MM.1S (cell line): Measurements from ENCODE around the gene ZNF124.
"Not testable (repeated sequence)": the region's sequence is repeated elsewhere in the genome, so short reads cannot be mapped to it uniquely, and the experiment has no call there.

Source experiments
- DNase-seq: peaks from one replicate; pipeline ENCODE4 v3.0.0-alpha.2; 2015
- H2AFZ ChIP-seq: fragments of 300-600 bp; sonication (generic); 2 replicates; pipeline ENCODE4 v1.6.0; 2016; ENCODE audit warnings: antibody characterized with exemption, low read length
- H3F3A ChIP-seq: fragments of 300-600 bp; sonication (generic); 2 replicates; pipeline ENCODE4 v1.6.1; 2016; ENCODE audit warnings: mild to moderate bottlenecking, antibody characterized with exemption, low read length, moderate library complexity, mixed read lengths; ENCODE audit not compliant: insufficient read depth
- H3K27ac ChIP-seq: fragments of 300-600 bp; sonication (generic); 2 replicates; pipeline ENCODE4 v1.5.1; 2016; ENCODE audit warnings: mild to moderate bottlenecking, low read length
- H3K27me3 ChIP-seq: fragments of 300-600 bp; sonication (generic); replicated peaks from 2 replicates; pipeline ENCODE4 v1.6.0; 2016; ENCODE audit warnings: low read length; ENCODE audit not compliant: insufficient read depth
- H3K36me3 ChIP-seq: fragments of 300-600 bp; sonication (generic); replicated peaks from 2 replicates; pipeline ENCODE4 v1.6.1; 2016; ENCODE audit warnings: mild to moderate bottlenecking, low read length, mixed read lengths; ENCODE audit not compliant: insufficient read depth
- H3K4me1 ChIP-seq: fragments of 300-600 bp; sonication (generic); 2 replicates; pipeline ENCODE4 v1.6.1; 2016; ENCODE audit warnings: low read length, mixed read lengths
- H3K4me2 ChIP-seq: fragments of 300-600 bp; sonication (generic); 2 replicates; pipeline ENCODE4 v1.6.0; 2016; ENCODE audit warnings: low read depth, low read length
- H3K4me3 ChIP-seq: fragments of 300-600 bp; sonication (generic); 2 replicates; pipeline ENCODE4 v1.5.1; 2016; ENCODE audit warnings: low read length, mixed read lengths
- H3K79me2 ChIP-seq: fragments of 300-600 bp; sonication (generic); 2 replicates; pipeline ENCODE4 v1.6.1; 2016; ENCODE audit warnings: mixed run types, low read length, mixed read lengths
- H3K9ac ChIP-seq: fragments of 300-600 bp; sonication (generic); 2 replicates; pipeline ENCODE4 v1.6.1; 2016; ENCODE audit warnings: low read length, mixed read lengths
- H3K9me2 ChIP-seq: fragments of 300-600 bp; sonication (generic); replicated peaks from 2 replicates; pipeline ENCODE4 v1.6.1; 2016; ENCODE audit warnings: mild to moderate bottlenecking, low read length, mixed read lengths; ENCODE audit not compliant: insufficient read depth
- H3K9me3 ChIP-seq: fragments of 300-600 bp; sonication (generic); replicated peaks from 2 replicates; pipeline ENCODE4 v1.6.1; 2016; ENCODE audit warnings: mild to moderate bottlenecking, low read length, mixed read lengths; ENCODE audit not compliant: insufficient read depth
- H4K20me1 ChIP-seq: fragments of 300-600 bp; sonication (generic); 2 replicates; pipeline ENCODE4 v1.6.1; 2016; ENCODE audit warnings: mild to moderate bottlenecking, low read length, moderate library complexity, mixed read lengths; ENCODE audit not compliant: insufficient read depth
- EZH2 ChIP-seq: fragments of 300-600 bp; sonication (generic); optimal IDR thresholded peaks from 2 replicates; pipeline ENCODE3; 2017; ENCODE audit warnings: low read depth, mild to moderate bottlenecking, antibody characterized with exemption, low read length, mixed read lengths
- EZH2phosphoT487 ChIP-seq: fragments of 300-600 bp; sonication (generic); IDR thresholded peaks from 2 replicates; pipeline ENCODE4 v1.6.1; 2018; ENCODE audit warnings: antibody characterized with exemption, low read length
- TF ChIP-seq, protein P1 (sequence below): fragments of 300-600 bp; sonication (generic); IDR thresholded peaks from 2 replicates; pipeline ENCODE4 v1.5.1; 2016; ENCODE audit warnings: antibody characterized with exemption, low read length, mixed read lengths

ZNF124 gene

DNA sequence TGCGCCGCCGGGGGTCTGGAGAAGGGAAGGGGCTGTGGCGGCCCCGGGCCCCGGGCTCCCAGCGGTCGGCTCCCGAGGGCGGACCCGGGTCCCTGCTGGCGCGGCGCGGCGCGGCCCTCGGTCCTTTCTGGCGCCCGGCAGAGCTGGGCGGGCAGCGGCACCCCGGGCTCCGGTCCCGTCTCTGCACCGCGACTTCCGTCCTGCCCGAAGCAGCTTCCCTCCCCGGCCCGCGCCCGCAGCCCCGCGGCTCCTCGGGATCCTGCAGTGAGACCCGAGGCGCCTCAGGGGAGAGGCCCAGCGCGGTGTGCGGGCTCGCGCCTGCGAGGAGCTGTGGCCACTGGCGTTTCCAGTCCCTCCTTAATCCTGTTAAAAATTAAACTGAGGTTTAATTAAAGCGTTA is 45.2 kb downstream of the ZNF124 start:
- not testable (repeated sequence) for H3K4me3 ChIP-seq, H3K27me3 ChIP-seq, H3K9me3 ChIP-seq, H3K27ac ChIP-seq, H2AFZ ChIP-seq, DNase-seq, H3K4me2 ChIP-seq, H3K79me2 ChIP-seq, H3K9ac ChIP-seq, H4K20me1 ChIP-seq, H3F3A ChIP-seq, H3K9me2 ChIP-seq, H3K4me1 ChIP-seq, H3K36me3 ChIP-seq

DNA sequence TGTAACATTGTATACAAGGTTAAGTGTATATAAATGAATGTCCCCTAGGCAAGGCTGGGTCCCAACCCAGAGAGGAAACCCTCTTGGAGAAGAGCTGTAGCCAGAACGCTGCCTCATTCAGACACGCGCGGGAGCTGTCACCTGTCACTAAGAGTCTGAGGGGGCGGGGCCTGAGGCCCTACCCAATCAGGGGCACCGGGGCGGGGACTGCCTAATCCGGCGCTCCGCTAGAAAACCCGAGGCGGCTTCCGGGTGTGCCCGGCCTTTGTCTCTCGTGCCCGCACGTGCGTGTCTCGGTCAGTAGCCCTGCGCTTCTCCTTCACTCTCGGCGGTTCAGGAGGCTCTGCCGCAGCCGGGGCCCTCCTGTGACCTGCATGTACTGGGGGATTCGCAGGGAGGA is 45.7 kb downstream of the ZNF124 start:
- H3K9me2 ChIP-seq, DNase-seq, H4K20me1 ChIP-seq, H3F3A ChIP-seq, H3K79me2 ChIP-seq, H3K9ac ChIP-seq, H3K4me2 ChIP-seq, H2AFZ ChIP-seq, H3K9me3 ChIP-seq, H3K4me1 ChIP-seq, H3K27me3 ChIP-seq, H3K36me3 ChIP-seq, H3K27ac ChIP-seq, H3K4me3 ChIP-seq: not testable (repeated sequence)

DNA sequence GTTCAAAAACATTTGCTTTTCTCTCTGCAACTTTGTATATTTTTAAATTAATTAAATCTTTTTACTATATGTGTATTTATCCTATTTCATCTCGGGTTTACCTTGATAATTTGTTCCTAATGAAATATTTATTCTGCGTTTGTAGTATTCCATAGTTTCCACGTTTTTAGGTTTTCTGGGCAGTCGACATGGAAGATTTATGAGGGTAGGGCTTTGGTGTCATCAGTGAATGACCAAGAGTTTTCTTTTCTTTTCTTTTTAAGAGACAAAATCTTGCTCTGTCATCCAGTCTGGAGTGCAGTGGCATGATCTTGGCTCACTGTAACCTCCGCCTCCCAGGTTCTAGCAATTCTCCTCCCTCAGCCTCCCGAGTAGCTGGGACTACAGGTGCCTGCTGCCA is 50.4 kb downstream of the ZNF124 start:
- no peak for DNase-seq
- Histone ChIP-seq H3K27ac (no peak overlapping the region), H3K36me3 (no peaks in the 10 kb centered on the region), H3K9ac (no peak overlapping the region), H2AFZ (no peak overlapping the region), H3K4me1 (no peaks in the 10 kb centered on the region), H3K9me3 (no peaks in the 10 kb centered on the region), H3K79me2 (no peaks in the 10 kb centered on the region), H3K9me2 (no peaks in the 10 kb centered on the region), H3K4me2 (no peak overlapping the region), H3K4me3 (no peak overlapping the region), H4K20me1 (no peaks in the 10 kb centered on the region), H3F3A (no peaks in the 10 kb centered on the region), H3K27me3 (no peaks in the 10 kb centered on the region)
- TF ChIP-seq, protein P1, sequence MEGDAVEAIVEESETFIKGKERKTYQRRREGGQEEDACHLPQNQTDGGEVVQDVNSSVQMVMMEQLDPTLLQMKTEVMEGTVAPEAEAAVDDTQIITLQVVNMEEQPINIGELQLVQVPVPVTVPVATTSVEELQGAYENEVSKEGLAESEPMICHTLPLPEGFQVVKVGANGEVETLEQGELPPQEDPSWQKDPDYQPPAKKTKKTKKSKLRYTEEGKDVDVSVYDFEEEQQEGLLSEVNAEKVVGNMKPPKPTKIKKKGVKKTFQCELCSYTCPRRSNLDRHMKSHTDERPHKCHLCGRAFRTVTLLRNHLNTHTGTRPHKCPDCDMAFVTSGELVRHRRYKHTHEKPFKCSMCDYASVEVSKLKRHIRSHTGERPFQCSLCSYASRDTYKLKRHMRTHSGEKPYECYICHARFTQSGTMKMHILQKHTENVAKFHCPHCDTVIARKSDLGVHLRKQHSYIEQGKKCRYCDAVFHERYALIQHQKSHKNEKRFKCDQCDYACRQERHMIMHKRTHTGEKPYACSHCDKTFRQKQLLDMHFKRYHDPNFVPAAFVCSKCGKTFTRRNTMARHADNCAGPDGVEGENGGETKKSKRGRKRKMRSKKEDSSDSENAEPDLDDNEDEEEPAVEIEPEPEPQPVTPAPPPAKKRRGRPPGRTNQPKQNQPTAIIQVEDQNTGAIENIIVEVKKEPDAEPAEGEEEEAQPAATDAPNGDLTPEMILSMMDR = no peak
- TF ChIP-seq EZH2 (no peak), EZH2phosphoT487 (no peak)

DNA sequence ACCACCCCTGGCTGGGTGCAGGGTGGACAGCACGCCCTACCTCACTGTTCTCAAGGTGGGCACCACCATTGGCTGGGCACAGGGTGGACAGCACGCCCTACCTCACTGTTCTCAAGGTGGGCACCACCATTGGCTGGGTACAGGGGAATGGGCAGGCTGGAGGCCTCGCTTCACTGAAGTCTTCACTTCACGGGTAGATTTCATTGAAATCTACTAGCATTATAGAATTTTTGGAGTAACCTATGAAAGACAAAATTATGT is 51.5 kb downstream of the ZNF124 start:
- H3K9me3 ChIP-seq, H3K4me3 ChIP-seq, H3K79me2 ChIP-seq, H3F3A ChIP-seq, H4K20me1 ChIP-seq, H3K4me2 ChIP-seq, H3K4me1 ChIP-seq, H3K9ac ChIP-seq, H3K9me2 ChIP-seq, H3K36me3 ChIP-seq, H3K27me3 ChIP-seq, DNase-seq, H3K27ac ChIP-seq, H2AFZ ChIP-seq: not testable (repeated sequence)

DNA sequence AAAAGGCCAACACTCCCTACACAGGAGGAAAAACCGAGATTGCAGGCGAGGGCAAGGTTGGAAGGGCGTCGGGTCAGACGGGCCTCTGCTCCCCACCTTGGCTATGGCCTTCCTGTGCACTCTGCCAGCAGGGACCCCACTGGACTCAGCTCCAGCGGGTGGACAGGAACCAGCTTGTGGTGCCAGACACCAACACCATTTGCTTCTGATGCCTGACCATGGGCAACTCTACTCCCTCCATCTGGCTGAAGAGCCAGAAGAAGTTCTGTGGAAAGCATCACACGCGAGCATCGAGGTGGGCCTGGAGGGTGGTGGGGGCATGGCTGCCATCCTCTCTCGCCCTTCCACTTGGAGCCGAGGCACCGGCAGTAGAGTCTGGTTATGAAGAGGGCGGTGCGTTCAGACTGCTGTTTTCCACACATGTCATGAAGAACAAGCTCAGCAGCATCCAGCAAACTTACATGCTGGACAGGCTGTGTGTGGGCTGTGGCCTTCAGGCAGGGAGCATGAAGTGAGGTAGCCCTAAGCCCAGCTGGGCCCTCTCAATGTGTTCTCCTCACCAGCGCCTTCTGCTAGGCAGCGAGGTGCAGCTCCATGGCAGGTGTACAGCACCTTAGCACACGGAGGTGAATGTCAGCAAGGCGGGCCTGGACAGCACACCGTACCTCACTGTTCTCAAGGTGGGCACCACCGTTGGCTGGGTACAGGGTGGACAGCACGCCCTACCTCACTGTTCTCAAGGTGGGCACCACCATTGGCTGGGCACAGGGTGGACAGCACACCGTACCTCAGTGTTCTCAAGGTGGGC is 52.0 kb downstream of the ZNF124 start:
- no peak overlapping the region for H3K4me2 ChIP-seq
- no peak overlapping the region for H3K27ac ChIP-seq
- no peak overlapping the region for H3K9ac ChIP-seq
- H3K9me3 ChIP-seq = no peaks in the 10 kb centered on the region
- H3K79me2 ChIP-seq = no peaks in the 10 kb centered on the region
- H2AFZ ChIP-seq = no peak overlapping the region
- H3F3A ChIP-seq = no peaks in the 10 kb centered on the region
- H3K27me3 ChIP-seq = no peaks in the 10 kb centered on the region
- no peaks in the 10 kb centered on the region for H3K4me1 ChIP-seq
- H3K9me2 ChIP-seq = no peaks in the 10 kb centered on the region
- H3K4me3 ChIP-seq = no peak overlapping the region
- no peak for TF ChIP-seq EZH2
- H4K20me1 ChIP-seq = no peaks in the 10 kb centered on the region
- no peak for DNase-seq
- no peaks in the 10 kb centered on the region for H3K36me3 ChIP-seq
